Endothelial cell of umbilical vein (primary cell): ENCODE data around the gene COL23A1. TPM values are rescaled to one million over a fixed set of nuclear protein-coding genes. Genes with fewer than 3 reads are reported as not detected.

ENCODE experiments used
- BruUV-seq: library from RNA; stranded (reverse); fragments of 400-500 nt; replicated peaks from 2 replicates; lab custom pipeline; 2021; lab: Mats Ljungman, UMichigan
- CTCF ChIA-PET: fragments of 300-600, 350-600 bp; sonication (Branson Sonifier 250); formaldehyde crosslinking; loops from one replicate; lab custom pipeline; 2021; ENCODE audit warnings: antibody characterized with exemption, inconsistent platforms; lab: Charles Lee
- POLR2A ChIA-PET: fragments of 300-600, 350-600 bp; sonication (Branson Sonifier 250); formaldehyde crosslinking; loops from one replicate; lab custom pipeline; 2021; ENCODE audit warnings: antibody characterized with exemption, inconsistent platforms; lab: Charles Lee
- DNase-seq: peaks from one replicate; pipeline ENCODE4 v3.0.0-alpha.2; 2011; ENCODE audit warnings: low read depth, low spot score
- FAIRE-seq: peaks from 2 replicates; lab custom pipeline; 2011; peaks lifted over from hg19 to GRCh38; lab: Jason Lieb, UNC
- H2AFZ ChIP-seq: 2 replicates; pipeline ENCODE4 v1.6.0; 2012; ENCODE audit warnings: low read depth, low read length, control low read depth, inconsistent platforms
- H3K27ac ChIP-seq: 2 replicates; pipeline ENCODE4 v1.5.1; 2011; ENCODE audit warnings: low read depth, mild to moderate bottlenecking, control low read depth, low read length, moderate library complexity; ENCODE audit not compliant: insufficient read depth
- H3K27me3 ChIP-seq, 2 experiments: 2 replicates each; pipeline versions ENCODE4 v1.6.0 to v1.6.1; 2011; ENCODE audit warnings: low read length in 2 of 2, mixed read lengths in 1 of 2; ENCODE audit not compliant: control insufficient read depth in 2 of 2, insufficient read depth in 2 of 2
- H3K36me3 ChIP-seq, 2 experiments: 2 replicates in 1 of 2; 3 replicates in 1 of 2; pipeline ENCODE4 v1.5.1; 2011; ENCODE audit warnings: low read length in 2 of 2, mild to moderate bottlenecking in 1 of 2, moderate library complexity in 1 of 2; ENCODE audit not compliant: control insufficient read depth in 2 of 2, insufficient read depth in 2 of 2; ENCODE audit errors: extremely low read depth in 1 of 2
- H3K4me1 ChIP-seq: 3 replicates; pipeline ENCODE4 v1.5.1; 2011; ENCODE audit warnings: mild to moderate bottlenecking, low read length; ENCODE audit not compliant: control insufficient read depth, insufficient read depth; ENCODE audit errors: extremely low read depth
- H3K4me2 ChIP-seq: 2 replicates; pipeline ENCODE4 v1.6.1; 2011; ENCODE audit warnings: low read length, control low read depth, mixed read lengths; ENCODE audit not compliant: insufficient read depth
- H3K4me3 ChIP-seq, 3 experiments: fragments of 200-600 bp in 1 of 3; sonication (generic), shearing (Covaris generic) in 1 of 3; replicated peaks in 1 of 3; 2 replicates each; pipeline ENCODE4 v1.5.1; 2011 to 2016; ENCODE audit warnings: control low read depth in 3 of 3, low read length in 3 of 3, mild to moderate bottlenecking in 2 of 3, inconsistent platforms in 1 of 3, low read depth in 1 of 3, moderate library complexity in 1 of 3; ENCODE audit not compliant: insufficient read depth in 1 of 3
- H3K79me2 ChIP-seq: 2 replicates; pipeline ENCODE4 v1.6.0; 2012; ENCODE audit warnings: low read length, inconsistent platforms; ENCODE audit not compliant: control insufficient read depth, insufficient read depth
- H3K9ac ChIP-seq: replicated peaks from 2 replicates; pipeline ENCODE3; 2011; ENCODE audit warnings: low read length, control low read depth; ENCODE audit not compliant: insufficient read depth; ENCODE audit errors: extremely low read depth
- H3K9me1 ChIP-seq: replicated peaks from 3 replicates; pipeline ENCODE4 v1.6.0; 2011; ENCODE audit warnings: mild to moderate bottlenecking, low read length; ENCODE audit not compliant: control insufficient read depth, insufficient read depth; ENCODE audit errors: extremely low read depth
- H3K9me3 ChIP-seq: replicated peaks from 2 replicates; pipeline ENCODE4 v1.5.1; 2012; ENCODE audit warnings: low read length, inconsistent platforms; ENCODE audit not compliant: control insufficient read depth, insufficient read depth
- H4K20me1 ChIP-seq: replicated peaks from 2 replicates; pipeline ENCODE3; 2011; ENCODE audit warnings: mild to moderate bottlenecking, low read length; ENCODE audit not compliant: control insufficient read depth, insufficient read depth; ENCODE audit errors: extremely low read depth
- EZH2 ChIP-seq: IDR thresholded peaks from 2 replicates; pipeline ENCODE4 v1.6.1; 2012; ENCODE audit warnings: borderline replicate concordance, low read depth, mild to moderate bottlenecking, moderate library complexity, low read length, inconsistent platforms; ENCODE audit not compliant: severe bottlenecking
- FOS ChIP-seq: IDR thresholded peaks from 2 replicates; pipeline ENCODE4 v1.6.1; 2011; ENCODE audit warnings: mild to moderate bottlenecking, low read length, moderate library complexity, borderline replicate concordance; ENCODE audit not compliant: insufficient read depth
- GATA2 ChIP-seq: IDR thresholded peaks from 2 replicates; pipeline ENCODE4 v1.7.0; 2011; ENCODE audit warnings: low read depth, mild to moderate bottlenecking, moderate library complexity, mixed read lengths, low read length; ENCODE audit not compliant: insufficient read length, insufficient read depth
- JUN ChIP-seq: IDR thresholded peaks from 2 replicates; pipeline ENCODE4 v1.6.1; 2011; ENCODE audit warnings: borderline replicate concordance, low read depth; ENCODE audit not compliant: insufficient read length, insufficient read depth
- MYC ChIP-seq: IDR thresholded peaks from one replicate; pipeline ENCODE4 v1.6.1; 2011; ENCODE audit warnings: mild to moderate bottlenecking, low read depth, low read length
- POLR2A ChIP-seq: IDR thresholded peaks from 2 replicates; pipeline ENCODE4 v1.6.1; 2012; ENCODE audit warnings: low read depth, mild to moderate bottlenecking, control low read depth, low read length
- POLR2AphosphoS5 ChIP-seq: IDR thresholded peaks from 2 replicates; pipeline ENCODE4 v1.6.1; 2012; ENCODE audit warnings: low read depth, mild to moderate bottlenecking, control low read depth, low read length, moderate library complexity; ENCODE audit not compliant: insufficient read depth
- dilution Hi-C: fragments of 300-500 bp; cut with MboI; formaldehyde crosslinking; loops from one replicate; pipeline ENCODE4 v1.15.0; 2019; ENCODE audit warnings: low sequenced_read_pairs; ENCODE audit not compliant: extremely low pct_ligation_motif_present
- intact Hi-C: fragments of 100-400 bp; cut with micrococcal nuclease; formaldehyde crosslinking; loops from one replicate; pipeline ENCODE4 v1.10.0; 2022
- polyA plus RNA-seq, 4 experiments: library from polyadenylated mRNA; depleted of rRNA in 3 of 4; stranded (reverse) in 3 of 4; unstranded in 1 of 4; fragments of >200 nt; gene quantifications; 2 replicates each; pipeline versions ENCODE4 v1.2.1 to v1.2.3, GENCODE V29; 2011 to 2012; ENCODE audit warnings: missing spikeins in 1 of 4
- total RNA-seq: library from RNA; stranded (reverse); gene quantifications from 2 replicates; pipeline ENCODE4 v1.2.3, GENCODE V29; 2021
- TF ChIP-seq, protein P1 (sequence below), 2 donors: IDR thresholded peaks; 1 replicate in 1 of 2; 2 replicates in 1 of 2; pipeline ENCODE4 v1.5.1; 2011; ENCODE audit warnings: low read length in 2 of 2, mild to moderate bottlenecking in 2 of 2, moderate library complexity in 2 of 2, control low read depth in 1 of 2, inconsistent platforms in 1 of 2, low read depth in 1 of 2; ENCODE audit not compliant: insufficient read depth in 1 of 2; ENCODE audit errors: extremely low read depth in 1 of 2
- TF ChIP-seq, protein P2 (sequence below): IDR thresholded peaks from 2 replicates; pipeline ENCODE4 v1.6.1; 2011; ENCODE audit not compliant: insufficient read depth, insufficient read length

Gene COL23A1
- total and polyA plus RNA-seq, 2 donors (not counting 3 experiments of a cell fraction or from before 2014, with no cell fraction given) = not detected

DNA sequence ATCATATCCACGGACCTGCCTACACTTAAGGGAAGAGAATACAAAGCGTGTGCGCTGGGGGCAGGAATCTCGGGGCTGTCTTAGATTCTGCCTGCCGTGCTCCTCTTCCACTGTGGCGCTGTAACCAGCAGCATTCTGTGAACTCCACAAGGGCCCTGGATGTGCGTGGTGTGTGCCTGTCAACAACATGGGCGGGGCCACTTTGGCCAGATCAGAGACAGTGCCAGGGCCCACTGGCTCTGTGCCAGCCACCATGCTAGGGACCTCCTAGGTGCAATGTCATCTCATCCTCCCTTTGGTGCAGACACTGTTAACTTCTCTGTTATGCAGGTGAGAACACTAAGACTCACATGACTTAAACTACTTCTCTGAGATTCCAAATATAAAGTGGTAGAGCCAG is 113.7 kb downstream of the COL23A1 start:
- dilution Hi-C loops = no loop called here
- H3K4me1 ChIP-seq = no peaks in the 10 kb centered on the region
- FAIRE-seq (no peak), DNase-seq (no peak)
- TF ChIP-seq, protein P1, sequence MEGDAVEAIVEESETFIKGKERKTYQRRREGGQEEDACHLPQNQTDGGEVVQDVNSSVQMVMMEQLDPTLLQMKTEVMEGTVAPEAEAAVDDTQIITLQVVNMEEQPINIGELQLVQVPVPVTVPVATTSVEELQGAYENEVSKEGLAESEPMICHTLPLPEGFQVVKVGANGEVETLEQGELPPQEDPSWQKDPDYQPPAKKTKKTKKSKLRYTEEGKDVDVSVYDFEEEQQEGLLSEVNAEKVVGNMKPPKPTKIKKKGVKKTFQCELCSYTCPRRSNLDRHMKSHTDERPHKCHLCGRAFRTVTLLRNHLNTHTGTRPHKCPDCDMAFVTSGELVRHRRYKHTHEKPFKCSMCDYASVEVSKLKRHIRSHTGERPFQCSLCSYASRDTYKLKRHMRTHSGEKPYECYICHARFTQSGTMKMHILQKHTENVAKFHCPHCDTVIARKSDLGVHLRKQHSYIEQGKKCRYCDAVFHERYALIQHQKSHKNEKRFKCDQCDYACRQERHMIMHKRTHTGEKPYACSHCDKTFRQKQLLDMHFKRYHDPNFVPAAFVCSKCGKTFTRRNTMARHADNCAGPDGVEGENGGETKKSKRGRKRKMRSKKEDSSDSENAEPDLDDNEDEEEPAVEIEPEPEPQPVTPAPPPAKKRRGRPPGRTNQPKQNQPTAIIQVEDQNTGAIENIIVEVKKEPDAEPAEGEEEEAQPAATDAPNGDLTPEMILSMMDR (IDR thresholded peaks at IDR 0.05; ENCODE audit: extremely low read depth in 1 of 2, insufficient read depth in 1 of 2, low read depth in 1 of 2, low read length in 2 of 2) = no peak
- TF ChIP-seq FOS = no peak
- TF ChIP-seq EZH2 = no peak
- no peak for TF ChIP-seq JUN
- no peak for TF ChIP-seq MYC
- TF ChIP-seq POLR2AphosphoS5 = no peak
- TF ChIP-seq, protein P2, sequence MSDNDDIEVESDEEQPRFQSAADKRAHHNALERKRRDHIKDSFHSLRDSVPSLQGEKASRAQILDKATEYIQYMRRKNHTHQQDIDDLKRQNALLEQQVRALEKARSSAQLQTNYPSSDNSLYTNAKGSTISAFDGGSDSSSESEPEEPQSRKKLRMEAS = no peak
- no peak for TF ChIP-seq POLR2A
- no peak for TF ChIP-seq GATA2
- H3K27ac ChIP-seq = no peak overlapping the region
- H3K9ac ChIP-seq = no peak overlapping the region
- no peak overlapping the region for H3K4me2 ChIP-seq
- no peaks in the 10 kb centered on the region for H3K36me3 ChIP-seq
- no peak overlapping the region for H2AFZ ChIP-seq
- H3K79me2 ChIP-seq = no peaks in the 10 kb centered on the region
- H3K27me3 ChIP-seq = no peaks in the 10 kb centered on the region
- no TSS peak for BruUV-seq
- H4K20me1 ChIP-seq = no peaks in the 10 kb centered on the region
- POLR2A ChIA-PET = no interaction called here
- H3K9me1 ChIP-seq = no peaks in the 10 kb centered on the region
- H3K9me3 ChIP-seq = no peaks in the 10 kb centered on the region
- CTCF ChIA-PET = no interaction called here
- intact Hi-C loops = no loop called here
- H3K4me3 ChIP-seq = no peak overlapping the region
